ENCODE results near the gene KAZN. TPM values are rescaled to one million over a fixed set of nuclear protein-coding genes. Genes with fewer than 3 reads are reported as not detected.

The KAZN gene
- total RNA-seq, 1 experiment from 2014 or later = 15.6 TPM

DNA sequence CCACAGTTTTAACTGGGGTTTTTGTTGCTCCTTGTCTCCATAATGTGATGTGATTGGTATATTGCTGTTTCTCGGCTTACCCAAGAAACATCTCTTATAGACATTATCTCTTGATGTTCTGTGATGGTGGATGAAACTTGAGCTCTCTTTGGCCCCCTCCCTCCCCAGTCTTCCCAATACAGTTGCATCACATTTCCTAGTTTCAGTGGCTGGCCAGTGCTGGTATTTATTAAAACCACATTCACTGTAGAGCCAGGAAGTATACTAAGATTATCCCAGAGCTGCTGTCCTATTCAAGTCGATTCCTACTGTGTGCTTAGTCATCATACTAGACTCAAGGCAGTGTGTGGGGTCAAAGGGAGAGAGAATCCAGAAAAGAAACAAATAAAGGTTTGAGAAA lies 244.4 kb downstream of the KAZN start:
- DNase-seq = no peak
- Histone ChIP-seq H3K27me3 (ENCODE audit: insufficient read depth, low read depth) (peaks cover 9% of the 10 kb centered on the region; the same call in 1 of the 2 replicates), H3K27ac (no peak overlapping the region), H2AFZ (no peak overlapping the region), H3K4me2 (no peak overlapping the region), H3K36me3 (ENCODE audit: low read depth) (no peaks in the 10 kb centered on the region), H3K9me3 (ENCODE audit: insufficient read depth, low read depth) (no peaks in the 10 kb centered on the region), H3K79me2 (ENCODE audit: low read depth) (no peaks in the 10 kb centered on the region), H3K9me2 (ENCODE audit: insufficient read depth) (no peaks in the 10 kb centered on the region), H3K4me3 (no peak overlapping the region), H4K20me1 (ENCODE audit: insufficient read depth) (no peaks in the 10 kb centered on the region), H3F3A (ENCODE audit: insufficient read depth, low read depth) (no peaks in the 10 kb centered on the region), H3K4me1 (replicated peaks; ENCODE audit: insufficient read depth) (no peaks in the 10 kb centered on the region)
- ChIA-PET POLR2A (ENCODE audit: unreplicated experiment) (no interaction called here), CTCF (no interaction called here)
- no peak for TF ChIP-seq EZH2 (IDR thresholded peaks at IDR 0.05; ENCODE audit: low read depth)
- TF ChIP-seq, protein P1, sequence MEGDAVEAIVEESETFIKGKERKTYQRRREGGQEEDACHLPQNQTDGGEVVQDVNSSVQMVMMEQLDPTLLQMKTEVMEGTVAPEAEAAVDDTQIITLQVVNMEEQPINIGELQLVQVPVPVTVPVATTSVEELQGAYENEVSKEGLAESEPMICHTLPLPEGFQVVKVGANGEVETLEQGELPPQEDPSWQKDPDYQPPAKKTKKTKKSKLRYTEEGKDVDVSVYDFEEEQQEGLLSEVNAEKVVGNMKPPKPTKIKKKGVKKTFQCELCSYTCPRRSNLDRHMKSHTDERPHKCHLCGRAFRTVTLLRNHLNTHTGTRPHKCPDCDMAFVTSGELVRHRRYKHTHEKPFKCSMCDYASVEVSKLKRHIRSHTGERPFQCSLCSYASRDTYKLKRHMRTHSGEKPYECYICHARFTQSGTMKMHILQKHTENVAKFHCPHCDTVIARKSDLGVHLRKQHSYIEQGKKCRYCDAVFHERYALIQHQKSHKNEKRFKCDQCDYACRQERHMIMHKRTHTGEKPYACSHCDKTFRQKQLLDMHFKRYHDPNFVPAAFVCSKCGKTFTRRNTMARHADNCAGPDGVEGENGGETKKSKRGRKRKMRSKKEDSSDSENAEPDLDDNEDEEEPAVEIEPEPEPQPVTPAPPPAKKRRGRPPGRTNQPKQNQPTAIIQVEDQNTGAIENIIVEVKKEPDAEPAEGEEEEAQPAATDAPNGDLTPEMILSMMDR (conservative IDR thresholded peaks at IDR 0.05) = no peak
- BruUV-seq (replicated peaks) = no TSS peak
- intact Hi-C loops (cut with micrococcal nuclease; ENCODE audit: unreplicated experiment) = no loop called here

DNA sequence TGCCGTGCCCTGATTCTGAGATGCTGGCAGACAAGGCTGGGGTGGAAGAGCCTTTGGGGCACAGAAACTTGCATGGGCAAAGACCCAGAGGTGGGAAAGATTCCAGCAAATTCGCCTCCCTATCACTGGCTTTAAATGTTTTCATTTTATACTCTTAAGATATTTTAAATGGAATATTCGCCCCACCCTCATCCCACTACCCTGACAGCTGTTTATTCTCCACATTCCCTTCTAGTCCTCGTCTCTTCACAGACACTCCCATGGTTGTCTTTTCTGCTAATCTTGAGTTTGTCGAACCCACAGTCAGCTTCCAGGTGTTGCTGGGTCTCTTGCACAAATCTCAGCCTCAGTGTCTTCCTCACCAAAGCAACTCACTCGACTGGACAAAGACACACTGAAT lies 245.0 kb downstream of the KAZN start:
- Histone ChIP-seq H3K79me2 (ENCODE audit: low read depth) (no peaks in the 10 kb centered on the region), H3K27ac (no peak overlapping the region), H3K4me2 (no peak overlapping the region), H4K20me1 (ENCODE audit: insufficient read depth) (no peaks in the 10 kb centered on the region), H3K9me3 (ENCODE audit: insufficient read depth, low read depth) (no peaks in the 10 kb centered on the region), H3K4me3 (no peak overlapping the region), H3K4me1 (replicated peaks; ENCODE audit: insufficient read depth) (no peaks in the 10 kb centered on the region), H3K9me2 (ENCODE audit: insufficient read depth) (no peaks in the 10 kb centered on the region), H3K36me3 (ENCODE audit: low read depth) (no peaks in the 10 kb centered on the region), H3K27me3 (ENCODE audit: insufficient read depth, low read depth) (peaks cover 13% of the 10 kb centered on the region; the same call in 1 of the 2 replicates), H2AFZ (no peak overlapping the region), H3F3A (ENCODE audit: insufficient read depth, low read depth) (no peaks in the 10 kb centered on the region)
- intact Hi-C loops (cut with micrococcal nuclease; ENCODE audit: unreplicated experiment) = no loop called here
- DNase-seq = no peak
- ChIA-PET POLR2A (ENCODE audit: unreplicated experiment) (no interaction called here), CTCF (no interaction called here)
- TF ChIP-seq, protein P1 (conservative IDR thresholded peaks at IDR 0.05) = no peak
- no peak for TF ChIP-seq EZH2 (IDR thresholded peaks at IDR 0.05; ENCODE audit: low read depth)
- BruUV-seq (replicated peaks) = no TSS peak

DNA sequence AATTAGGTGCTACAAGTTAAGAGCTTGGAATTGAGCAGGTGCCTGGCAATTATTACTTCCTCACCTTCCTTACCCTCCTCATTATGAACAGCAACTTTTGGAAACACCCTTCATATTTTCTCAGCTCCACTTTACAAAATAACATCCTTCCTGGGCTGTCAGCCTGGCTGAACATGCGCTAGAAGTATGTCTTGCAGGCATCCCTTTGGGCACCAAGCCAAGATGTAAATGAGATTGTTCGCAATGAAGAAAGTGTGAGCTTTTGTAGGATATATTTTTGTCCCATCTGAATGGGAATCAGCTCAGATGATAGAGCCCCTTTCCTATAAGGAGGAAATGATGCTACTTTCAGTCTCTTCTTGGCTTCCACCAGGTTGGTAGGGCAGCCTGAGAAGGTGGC lies 245.9 kb downstream of the KAZN start:
- no peak overlapping the region for H2AFZ ChIP-seq
- DNase-seq = no peak
- no peak overlapping the region for H3K27ac ChIP-seq
- ChIA-PET POLR2A (ENCODE audit: unreplicated experiment) (no interaction called here), CTCF (no interaction called here)
- TF ChIP-seq, protein P1 (conservative IDR thresholded peaks at IDR 0.05) = no peak
- no peak for TF ChIP-seq EZH2 (IDR thresholded peaks at IDR 0.05; ENCODE audit: low read depth)
- H3K9me3 ChIP-seq (ENCODE audit: insufficient read depth, low read depth) = no peaks in the 10 kb centered on the region
- no TSS peak for BruUV-seq (replicated peaks)
- H3K4me2 ChIP-seq = no peak overlapping the region
- H3K79me2 ChIP-seq (ENCODE audit: low read depth) = no peaks in the 10 kb centered on the region
- H3K9me2 ChIP-seq (ENCODE audit: insufficient read depth) = no peaks in the 10 kb centered on the region
- H3K27me3 ChIP-seq (ENCODE audit: insufficient read depth, low read depth) = peaks cover 15% of the 10 kb centered on the region
- intact Hi-C loops (cut with micrococcal nuclease; ENCODE audit: unreplicated experiment) = no loop called here
- no peak overlapping the region for H3K4me3 ChIP-seq
- H3F3A ChIP-seq (ENCODE audit: insufficient read depth, low read depth) = no peaks in the 10 kb centered on the region
- H3K4me1 ChIP-seq (replicated peaks; ENCODE audit: insufficient read depth) = no peaks in the 10 kb centered on the region
- H4K20me1 ChIP-seq (ENCODE audit: insufficient read depth) = no peaks in the 10 kb centered on the region
- no peaks in the 10 kb centered on the region for H3K36me3 ChIP-seq (ENCODE audit: low read depth)
